Left hindlimb (tissue), 1 donor: ENCODE results near the gene NUDT14.

ENCODE experiments used
- DNase-seq: peaks from one replicate; pipeline ENCODE4 v3.0.0-alpha.2; 2018

Gene NUDT14

DNA sequence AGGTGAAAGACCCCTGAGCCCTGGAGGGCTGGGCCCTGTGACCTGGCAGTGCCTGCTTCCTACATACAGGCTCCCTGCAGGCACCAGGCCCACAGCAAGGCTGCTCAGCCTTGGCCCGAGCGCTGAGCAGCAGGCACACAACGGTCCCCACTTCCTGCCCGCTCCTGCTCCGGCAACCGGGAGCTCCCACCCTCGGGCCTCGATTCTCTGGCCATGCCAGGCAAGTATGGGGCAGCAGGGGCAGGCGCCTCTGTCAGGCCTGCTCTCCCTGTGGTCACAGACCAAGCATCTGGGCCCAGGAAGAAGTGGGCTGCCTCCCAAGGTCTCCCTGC, 30.6 kb upstream of the NUDT14 start:
- DNase-seq = no peak

DNA sequence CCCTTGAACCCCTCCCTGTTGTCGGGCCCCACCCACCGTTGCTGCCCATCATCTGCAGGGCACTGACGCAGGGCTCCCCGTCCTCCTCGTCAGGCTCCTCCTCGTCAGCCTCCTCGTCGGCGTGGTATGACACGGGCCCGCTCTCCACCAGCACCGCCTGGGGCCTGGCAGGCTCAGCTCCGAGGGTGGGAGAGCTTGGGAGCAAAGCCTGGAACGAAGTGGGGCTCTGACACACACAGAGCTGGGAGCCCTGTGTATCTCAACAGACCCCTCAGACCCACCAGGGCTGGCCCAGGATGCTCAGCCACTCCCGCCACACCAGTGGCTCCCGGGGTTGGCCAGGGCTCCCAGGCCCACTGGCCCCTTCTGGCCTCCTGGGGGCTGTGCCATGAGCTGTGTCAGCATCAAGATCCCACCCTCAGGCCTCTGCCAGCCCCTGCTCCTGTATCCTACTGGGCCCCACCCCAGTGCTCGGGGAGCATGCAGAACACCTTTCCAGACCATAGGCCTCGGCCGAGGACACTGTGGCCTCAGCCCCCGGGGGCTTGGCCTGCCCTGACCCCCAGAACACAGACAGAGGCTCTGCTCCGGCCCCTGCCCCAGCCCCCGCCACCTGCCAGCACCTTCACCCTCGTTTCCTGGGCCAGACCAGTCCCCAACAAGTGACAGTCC, 30.1 kb upstream of the NUDT14 start:
- no peak for DNase-seq

DNA sequence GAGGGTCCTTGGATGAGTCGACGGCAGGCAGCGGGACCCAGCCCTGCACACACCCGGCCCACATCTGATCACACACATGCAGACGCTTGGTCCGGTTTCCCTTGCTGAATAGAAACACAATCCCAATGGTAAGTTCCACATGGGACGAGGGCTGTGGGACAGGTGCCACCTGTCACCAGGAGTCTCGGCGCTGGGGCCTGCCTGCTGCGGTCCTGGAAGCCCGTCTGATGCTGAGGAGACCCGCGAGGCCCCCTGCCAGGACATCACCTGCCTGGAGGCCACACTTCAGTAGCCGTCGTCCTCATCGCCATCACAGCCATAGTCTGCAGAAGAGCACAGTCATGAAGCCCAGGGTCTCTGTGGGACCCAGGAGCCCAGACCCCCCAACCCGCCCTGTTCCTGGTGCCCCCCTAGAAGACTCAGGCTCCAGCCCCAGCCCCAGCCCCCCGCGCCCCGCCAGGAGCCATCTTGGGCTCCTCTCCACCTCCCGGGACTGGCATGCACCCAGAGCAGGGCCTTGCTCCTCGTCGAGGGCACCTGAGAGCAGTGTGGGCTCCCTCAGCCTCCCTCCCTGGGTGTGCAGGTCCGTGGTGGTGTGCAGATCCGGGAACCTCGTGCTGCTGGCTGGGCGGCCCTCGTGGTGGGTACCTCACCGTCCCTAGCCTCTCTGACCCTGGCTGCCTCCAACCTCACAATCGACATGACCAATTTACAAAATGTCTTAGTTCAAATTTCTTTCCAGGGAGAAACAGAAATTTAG, 29.3 kb upstream of the NUDT14 start:
- DNase-seq = no peak

DNA sequence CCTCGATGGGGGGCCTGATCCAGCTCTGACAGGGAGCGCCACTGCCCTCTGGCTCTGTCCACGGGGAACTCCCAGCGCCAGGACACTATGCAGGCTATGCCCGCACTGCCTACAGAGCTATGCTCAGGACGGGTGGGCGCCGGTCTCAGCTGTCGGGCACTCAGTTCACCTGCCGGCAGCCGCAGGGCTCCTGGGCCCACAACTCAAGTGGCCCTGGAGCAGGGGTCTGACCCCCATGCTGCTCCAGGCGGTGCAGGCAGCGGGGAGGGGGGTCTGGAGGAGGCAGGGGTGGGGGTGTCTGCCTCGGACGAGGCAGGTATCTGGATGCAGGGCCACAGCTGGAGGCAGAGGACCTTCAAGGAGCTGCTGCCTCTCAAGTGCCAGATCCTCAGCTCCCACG, 28.5 kb upstream of the NUDT14 start:
- DNase-seq = no peak

DNA sequence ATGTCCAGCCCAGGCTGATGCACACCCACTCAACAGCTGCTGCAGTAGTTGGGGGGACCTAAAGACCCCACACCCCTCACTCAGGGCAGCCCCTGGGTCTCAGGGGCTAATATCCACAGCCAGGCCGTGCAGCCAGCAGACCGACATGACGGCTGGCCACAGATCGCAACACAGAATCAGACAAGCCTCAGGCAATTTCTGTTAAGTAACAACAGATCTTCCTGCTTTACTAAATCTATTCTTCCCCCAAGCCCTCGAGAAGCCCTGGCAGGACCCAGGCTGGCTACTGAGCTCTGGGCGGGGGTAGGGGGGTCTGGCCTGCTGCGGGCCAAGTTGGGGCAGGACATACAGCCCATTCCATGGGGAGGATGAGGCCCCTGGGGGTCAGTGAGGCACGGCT, 28.0 kb upstream of the NUDT14 start:
- DNase-seq = no peak

DNA sequence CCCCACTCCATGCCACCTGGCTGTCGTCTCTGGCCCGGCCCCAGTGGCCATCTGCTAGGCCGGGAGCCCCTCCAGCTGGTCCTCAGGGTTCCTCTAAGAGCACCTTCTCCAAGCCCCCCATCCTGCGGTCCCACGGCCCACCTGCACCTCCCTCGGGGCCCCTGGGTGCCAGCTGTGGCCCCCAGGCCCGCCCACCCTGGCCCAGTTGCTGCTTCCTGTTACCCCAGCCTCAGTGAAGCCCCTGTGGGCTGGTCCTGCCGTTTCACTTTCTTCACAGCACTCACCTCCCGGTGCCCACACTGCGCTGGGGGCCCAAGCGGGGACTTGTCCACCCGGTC, 27.6 kb upstream of the NUDT14 start:
- no peak for DNase-seq

DNA sequence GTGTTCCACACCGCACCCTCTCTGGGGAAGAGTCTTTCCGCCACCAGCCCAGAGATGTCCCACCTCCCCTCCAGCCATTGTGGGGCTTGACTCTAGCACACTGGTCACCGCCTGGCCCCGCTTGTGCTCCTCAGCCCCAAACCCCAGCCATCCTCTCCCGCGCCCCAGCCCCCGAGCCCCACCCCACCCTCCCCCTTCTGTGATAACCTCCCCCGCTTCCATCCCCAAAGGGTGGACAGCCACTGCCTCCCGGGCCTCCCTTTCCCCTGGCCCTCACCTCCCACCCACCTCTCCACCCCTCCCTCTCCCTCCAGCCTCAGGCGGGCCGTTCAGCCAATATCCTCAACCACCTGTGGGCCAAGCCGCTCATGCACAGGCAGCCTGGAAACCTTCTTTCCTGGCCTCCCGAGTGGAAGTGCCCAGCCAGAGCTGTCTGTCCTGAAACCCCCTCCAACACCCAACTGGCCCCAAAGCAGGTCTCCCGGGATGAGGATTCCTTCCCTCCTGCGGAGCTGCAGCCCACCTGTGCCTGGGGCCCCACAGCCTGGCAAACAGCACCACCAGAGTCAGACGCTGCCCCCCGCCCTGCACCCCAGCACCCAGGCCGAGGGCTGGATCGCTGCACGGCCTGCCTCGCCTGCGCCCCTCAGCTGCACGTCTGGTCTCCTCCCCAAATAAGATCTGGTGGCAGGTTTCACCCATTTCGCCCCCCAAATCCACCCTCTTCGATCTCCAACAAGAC, 27.1 kb upstream of the NUDT14 start:
- DNase-seq = no peak

DNA sequence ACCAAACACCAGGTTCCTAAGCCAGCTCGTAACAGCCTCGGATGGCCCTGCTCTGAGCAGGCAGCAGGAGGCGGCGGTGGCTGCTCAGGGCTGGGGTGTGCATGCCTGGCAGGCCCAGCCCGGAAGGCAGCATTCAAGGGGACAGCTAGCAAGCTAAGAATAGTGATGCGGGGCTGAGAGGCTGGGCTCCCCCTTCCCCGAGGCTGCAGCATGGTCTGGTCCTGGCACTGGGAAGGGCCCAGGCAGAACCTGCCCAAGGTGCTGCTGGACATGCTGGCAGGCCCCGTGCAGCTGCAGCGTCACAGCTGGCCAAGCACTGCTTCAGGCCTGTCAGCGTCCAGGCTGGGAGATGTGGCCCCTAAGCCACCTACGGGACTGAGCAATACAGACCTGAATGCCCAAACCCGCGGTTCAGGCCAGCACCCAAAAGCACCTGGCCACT, 26.4 kb upstream of the NUDT14 start:
- DNase-seq = no peak

DNA sequence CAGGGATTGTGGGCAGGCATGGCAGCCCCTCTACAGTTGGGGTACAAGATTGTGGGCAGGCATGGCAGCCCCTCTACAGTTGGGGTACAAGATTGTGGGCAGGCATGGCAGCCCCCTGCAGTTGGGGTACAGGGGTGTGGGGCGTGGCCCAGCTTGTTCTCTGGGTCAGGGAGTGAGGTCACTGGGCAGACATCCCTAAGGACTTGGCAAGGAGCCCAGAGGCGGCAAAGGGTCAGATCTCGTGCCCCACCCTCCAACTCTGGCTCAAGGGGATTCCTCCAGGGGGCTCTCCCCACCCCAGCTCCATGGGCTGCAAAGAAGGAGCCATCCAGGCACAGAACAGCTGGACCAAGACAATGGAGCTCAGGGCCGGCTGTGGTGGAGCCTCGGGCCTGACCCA, 25.8 kb upstream of the NUDT14 start:
- no peak for DNase-seq

DNA sequence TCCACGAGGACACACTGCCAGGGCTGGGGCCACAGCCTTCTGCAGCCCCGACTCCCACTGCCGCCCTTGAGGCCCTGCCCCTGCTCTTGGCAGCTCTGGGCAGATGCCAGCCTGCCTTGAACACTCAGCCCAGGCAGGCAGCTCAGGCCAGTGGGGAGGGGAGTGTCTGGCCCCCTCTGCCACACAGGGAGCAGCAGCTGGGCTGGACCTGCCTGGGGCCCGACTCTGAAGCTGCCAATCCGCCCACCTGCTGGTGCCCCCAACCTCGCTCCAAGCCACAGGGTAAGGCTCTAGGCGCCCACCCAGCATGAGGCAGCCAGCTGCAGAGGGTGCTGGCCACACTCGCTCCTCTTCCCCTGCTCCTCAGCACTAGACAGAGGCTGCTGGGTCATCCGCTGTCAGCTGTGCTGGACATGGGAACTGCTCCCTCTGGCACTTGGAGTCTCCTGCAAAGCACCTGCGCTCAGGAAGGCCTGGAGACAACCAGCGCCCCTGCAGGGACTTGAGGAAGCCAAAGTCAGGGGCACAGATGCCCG, 24.6 kb upstream of the NUDT14 start:
- no peak for DNase-seq

DNA sequence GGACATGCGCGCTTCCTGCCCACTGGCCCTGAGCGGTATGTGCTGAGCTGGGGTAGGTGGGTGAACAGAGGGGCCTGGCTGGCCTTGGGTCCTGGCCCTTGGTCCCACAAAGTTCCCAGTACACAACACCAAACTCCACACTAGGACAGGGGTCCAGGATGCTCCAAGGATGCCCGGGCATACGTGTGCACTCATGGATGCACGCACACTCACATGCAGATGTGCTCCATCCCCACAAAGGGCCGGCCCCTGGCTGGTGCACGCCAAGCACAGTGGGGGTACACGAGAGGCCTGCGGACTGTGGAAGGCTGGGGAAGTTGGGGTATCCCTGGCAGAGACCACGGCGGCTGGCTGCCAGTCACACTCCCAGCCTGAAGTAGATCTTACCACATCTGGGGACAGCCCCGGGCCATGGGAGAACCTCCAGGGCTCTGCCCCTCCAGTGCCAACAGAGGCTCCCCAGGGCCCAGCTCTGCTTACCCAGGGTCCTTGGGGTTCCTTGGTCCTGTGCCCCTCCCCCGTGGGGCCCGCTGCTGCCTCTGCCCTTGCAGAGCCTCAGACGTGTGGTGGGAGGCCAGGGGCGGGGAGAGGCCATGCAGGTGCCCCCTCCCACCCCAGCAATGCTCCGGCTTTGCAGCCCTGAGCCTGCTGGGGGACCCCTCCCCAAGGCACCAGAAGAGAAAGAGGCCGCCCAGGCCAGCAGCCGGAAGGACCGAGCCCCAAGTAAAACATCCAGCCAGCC, 24.0 kb upstream of the NUDT14 start:
- no peak for DNase-seq

DNA sequence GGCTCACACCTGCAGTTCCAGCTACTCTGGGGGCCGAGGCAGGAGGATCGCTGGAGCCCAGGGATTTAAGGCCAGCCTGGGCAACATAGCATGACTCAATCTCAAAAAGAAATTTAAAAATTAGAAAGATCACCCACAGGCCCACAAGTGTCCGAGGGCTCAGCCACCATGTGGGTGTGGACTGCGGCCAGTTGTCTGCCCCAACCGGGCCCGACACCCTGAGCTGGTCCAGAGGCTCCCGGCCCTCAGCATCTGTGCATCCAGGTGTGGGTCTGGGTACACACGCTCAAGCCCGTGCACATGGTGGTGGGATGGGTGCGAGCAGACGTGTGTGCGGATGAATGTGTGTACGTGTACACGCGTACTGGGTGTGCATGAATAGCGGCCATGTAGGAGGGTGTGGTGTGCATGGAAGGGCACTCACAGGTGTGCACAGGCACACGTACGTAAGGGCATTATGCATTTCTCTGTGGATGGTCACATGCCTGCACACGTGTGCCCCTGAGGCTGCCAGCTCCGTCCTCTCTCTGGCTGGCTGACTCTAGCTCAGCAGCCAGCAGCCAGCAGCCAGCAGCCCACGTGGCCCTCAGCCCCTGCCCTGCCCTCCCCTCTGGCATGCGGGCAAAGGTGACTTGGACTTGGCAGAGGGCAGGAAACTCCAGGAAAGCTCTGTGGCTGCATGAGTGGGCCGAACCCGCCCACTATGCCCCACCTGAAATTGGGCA, 23.3 kb upstream of the NUDT14 start:
- no peak for DNase-seq

DNA sequence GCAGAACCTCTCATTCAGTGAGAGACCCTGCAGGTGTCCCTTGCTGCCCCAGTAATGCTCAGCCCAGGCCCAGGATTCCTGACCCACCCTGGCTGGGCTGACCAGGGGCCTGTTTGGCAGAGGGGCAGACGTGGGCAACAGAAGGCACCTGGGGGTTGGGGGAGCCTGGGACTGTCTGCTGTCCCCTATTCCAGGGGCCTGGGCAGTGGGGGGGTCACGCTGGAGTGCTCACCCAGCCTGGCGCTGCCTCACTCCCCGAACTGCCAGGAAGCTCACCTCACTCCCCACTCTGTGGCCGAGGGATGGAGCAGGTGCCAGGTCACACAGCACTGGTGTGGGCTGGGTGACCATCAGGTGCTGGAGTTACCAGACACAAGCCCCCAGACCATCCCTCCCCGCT, 22.6 kb upstream of the NUDT14 start:
- DNase-seq = no peak

DNA sequence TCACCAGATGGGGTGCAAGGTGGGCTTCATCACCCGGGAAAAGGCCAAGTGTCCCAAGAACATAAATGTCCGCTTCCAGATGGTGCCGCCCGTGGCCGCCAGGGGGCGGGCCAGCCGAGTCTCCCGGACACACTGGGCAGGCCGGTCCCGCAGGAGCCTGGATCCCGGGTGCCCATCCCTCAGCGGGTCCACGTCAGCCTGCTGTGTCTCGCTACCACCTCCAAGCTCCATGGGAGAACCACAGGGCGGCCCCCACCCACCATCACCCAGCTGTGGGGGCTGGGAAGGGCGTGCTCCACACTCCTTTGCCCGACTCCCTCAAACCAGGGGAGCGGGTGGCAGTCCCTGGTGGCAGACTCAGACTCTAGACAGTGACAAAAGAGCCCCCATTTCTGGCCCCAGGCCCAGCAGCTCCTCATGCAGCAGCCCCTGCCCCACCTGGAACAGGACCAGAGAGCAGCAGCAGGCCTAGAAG, 22.0 kb upstream of the NUDT14 start:
- DNase-seq = peak; percentile 79

DNA sequence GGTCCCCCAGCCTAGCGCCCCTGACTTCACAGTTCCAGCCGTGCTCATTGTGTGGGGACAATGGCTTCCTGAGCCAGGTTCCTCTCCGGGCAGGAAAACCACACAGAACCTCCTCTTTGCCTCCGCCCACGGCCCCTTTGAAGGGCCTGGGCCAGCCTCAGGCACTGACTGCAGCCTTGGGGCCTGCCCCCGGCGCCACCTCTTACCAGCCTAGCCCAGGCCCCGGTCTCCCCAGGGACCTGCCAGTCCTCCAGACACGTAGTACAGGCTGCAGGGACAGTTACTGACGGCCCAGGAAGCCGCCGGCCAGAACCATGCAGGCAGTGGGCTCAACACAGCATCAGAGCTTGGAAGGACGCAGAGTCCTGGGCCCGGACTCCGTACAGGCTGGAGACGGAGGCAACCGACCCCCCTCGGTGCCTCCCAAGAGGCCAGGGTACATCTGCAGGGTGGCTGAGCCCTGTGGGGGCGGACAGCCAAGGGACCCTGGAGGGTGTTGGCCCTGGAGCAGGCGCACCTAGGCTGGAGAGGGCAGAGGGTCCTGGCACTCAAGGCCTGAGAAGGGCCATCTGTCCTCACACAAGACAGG, 20.9 kb upstream of the NUDT14 start:
- no peak for DNase-seq

DNA sequence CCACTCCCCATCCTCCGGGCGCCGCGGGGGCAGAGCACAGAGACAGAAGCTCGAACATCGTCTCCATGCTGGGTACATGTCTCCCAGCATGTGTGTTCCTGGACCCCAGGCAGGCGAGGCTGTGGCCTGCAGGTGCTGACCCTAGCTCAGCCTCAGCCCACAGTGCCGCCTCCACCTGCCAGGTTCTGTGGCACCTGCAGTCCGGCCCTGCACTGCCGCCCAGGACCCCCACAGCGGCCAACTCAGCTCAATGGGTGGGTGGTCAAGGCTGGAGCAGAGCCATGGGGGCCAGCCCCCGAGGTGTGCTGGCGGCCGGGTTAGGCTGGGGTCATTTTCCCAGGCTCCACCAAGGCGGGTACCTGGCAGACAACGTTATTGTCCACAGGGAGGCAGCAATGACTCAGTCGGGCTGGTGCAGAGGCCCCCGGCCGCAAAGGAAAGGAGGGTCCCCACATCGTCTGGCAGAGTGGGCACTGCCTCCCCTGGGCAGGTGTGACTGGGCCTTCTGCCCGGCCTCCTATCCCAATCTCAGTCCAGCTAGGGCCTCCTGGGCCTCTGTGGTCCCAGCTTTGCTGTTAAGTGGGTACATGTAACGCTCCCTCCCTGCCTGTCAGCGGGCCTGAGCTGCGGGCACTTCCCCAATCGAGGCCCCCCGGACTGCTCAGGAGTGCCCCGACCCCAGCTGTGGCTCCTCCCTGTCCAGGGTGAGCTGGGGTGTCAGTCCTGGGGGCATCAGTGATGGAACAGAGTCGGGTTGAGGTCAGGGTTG, 20.2 kb upstream of the NUDT14 start:
- DNase-seq = no peak

DNA sequence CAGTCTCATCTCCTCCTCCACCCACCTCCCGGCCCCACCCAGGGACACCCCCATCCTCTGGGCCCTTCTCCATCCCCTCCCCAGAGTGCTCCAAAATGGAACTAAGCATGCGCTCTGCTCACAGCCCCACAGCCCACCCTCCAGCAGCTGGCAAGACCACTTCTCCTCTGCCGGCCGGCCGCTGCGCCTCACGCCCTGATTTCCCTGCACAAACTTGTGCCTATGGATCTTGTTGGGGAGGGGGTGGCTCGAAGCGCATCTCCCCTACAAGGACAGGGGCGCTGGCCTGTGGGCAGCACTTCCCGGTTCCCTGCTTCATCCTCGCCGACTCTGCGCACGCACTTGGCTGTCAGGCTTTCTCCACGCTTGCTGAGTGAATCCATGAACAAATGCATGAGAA, 19.5 kb upstream of the NUDT14 start:
- DNase-seq = no peak

DNA sequence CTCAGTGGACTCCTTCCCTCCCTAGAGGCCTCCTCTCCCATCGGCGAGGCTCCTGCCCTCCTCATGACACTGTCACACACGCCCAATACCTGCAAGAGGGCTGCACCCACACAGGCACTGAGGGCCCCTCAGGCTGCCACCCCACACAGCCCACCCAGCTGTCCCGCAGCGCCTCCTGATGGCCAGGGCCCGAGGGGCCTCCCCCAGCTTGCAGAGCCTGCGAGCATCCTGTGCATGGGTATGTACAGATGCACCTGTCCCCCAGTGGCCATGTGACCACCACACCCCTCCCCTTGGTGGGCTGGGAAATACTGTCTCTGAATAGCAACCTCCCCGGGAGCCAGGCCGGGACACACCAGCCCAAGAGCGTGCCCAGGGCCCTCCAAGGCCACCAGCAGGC, 19.0 kb upstream of the NUDT14 start:
- no peak for DNase-seq

DNA sequence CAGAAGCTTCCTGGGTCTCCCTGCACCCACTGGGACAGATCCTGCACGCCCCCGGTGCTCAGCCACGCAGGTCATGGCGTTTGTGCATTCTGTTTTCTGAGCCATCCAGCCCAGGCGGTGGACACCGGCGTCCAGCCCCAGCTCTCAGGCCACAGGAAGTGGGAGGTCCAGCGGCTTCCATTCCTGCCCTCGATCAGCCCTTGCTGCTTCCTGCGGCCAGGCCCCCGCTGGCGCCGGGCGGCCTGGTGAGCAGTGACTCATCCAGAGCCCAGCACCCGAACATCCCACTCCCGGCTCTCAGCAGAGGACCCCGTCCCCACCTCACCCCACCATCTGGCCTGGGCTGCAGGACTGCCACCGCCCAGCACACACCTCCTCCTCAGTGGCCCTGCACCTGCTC, 18.0 kb upstream of the NUDT14 start:
- no peak for DNase-seq

DNA sequence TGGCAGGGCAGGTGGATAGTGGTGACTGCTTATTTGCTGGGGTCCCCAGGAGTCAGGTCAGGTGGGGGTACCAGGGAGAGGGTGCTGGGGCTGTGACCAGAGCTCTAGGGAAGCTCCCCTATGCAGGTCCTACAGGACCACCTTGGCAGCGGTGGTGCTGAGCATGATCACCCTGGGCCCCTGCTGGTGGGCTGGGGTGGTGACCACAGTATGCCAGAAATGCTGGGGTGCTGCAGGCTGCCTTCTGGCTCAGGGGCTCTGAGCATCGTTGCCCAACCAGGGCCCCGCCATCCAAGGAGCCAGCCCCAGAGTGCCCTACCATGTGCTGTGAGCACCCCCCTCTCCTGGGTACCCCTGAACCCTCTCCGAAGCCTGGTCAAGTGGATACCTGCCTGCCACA, 17.5 kb upstream of the NUDT14 start:
- DNase-seq = no peak

DNA sequence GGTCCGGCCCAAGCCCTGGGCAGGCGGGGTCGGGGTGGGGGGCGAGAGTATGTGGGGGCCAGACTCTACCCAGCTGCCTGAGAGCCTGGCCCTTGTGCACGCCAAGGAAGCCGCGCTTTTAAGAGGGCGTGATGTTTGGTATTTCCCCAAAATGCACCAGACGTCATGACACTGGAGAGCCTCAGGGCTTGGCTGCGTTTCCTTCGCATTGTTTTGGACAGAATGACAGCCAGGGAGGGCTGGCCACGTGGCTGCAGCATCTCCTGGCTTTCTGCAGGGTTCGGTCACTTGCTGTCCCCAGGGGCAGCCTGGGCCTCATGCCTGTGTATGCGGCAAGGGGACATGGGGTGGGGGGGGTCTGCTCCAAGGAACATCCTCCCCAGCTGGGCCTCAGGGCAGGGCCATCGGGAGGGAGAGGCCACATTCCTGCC, 16.1 kb upstream of the NUDT14 start:
- DNase-seq = peak; percentile 83
